HUES48 (cell line): Measurements from ENCODE around the gene P2RY12.
"Not testable (repeated sequence)": the region's sequence is repeated elsewhere in the genome, so short reads cannot be mapped to it uniquely, and the experiment has no call there.

Experiments
- H3K27ac ChIP-seq: one replicate; pipeline ENCODE4 v1.7.0; 2013; ENCODE audit warnings: low read depth, low read length, inconsistent platforms
- H3K27me3 ChIP-seq: 2 replicates; pipeline ENCODE4 v1.6.1; 2013; ENCODE audit warnings: mild to moderate bottlenecking, low read length; ENCODE audit not compliant: control insufficient read depth, insufficient read depth
- H3K36me3 ChIP-seq: 2 replicates; pipeline ENCODE4 v1.6.1; 2013; ENCODE audit warnings: low read length; ENCODE audit not compliant: control insufficient read depth, insufficient read depth
- H3K4me1 ChIP-seq: 2 replicates; pipeline ENCODE4 v1.6.1; 2013; ENCODE audit warnings: mild to moderate bottlenecking, low read length; ENCODE audit not compliant: control insufficient read depth, insufficient read depth
- H3K4me3 ChIP-seq: 2 replicates; pipeline ENCODE4 v1.5.1; 2013; ENCODE audit warnings: mild to moderate bottlenecking, low read depth, low read length
- H3K9ac ChIP-seq: 2 replicates; pipeline ENCODE4 v1.6.1; 2013; ENCODE audit warnings: mild to moderate bottlenecking, low read depth, low read length, moderate library complexity
- H3K9me3 ChIP-seq: 2 replicates; pipeline ENCODE4 v1.6.1; 2013; ENCODE audit warnings: low read length; ENCODE audit not compliant: control insufficient read depth, insufficient read depth

Gene P2RY12

DNA sequence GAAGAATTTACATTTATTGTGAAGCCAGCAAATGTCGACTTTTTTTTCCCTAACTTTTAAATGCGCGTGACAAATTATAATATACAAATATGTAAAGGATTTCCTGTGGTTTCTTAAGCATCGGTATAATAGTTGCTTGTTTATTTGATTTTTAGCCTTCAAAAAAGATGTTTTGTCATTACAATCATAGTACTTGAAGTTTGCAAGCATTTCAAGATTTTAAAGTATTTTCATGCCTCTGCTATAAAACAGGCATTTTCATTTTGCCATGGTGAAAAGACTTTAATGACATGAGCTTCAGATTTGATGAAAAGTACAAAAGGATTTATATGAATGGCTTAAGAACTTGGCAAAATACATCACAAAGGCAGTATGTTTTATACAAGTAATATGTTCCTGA is 9.4 kb upstream of the P2RY12 start:
- peak overlapping the region; percentile 42 for H3K4me3 ChIP-seq
- no peaks in the 10 kb centered on the region for H3K27me3 ChIP-seq
- H3K9me3 ChIP-seq: no peaks in the 10 kb centered on the region
- H3K4me1 ChIP-seq: peaks cover 36% of the 10 kb centered on the region
- 0 out of 2 replicates have a peak overlapping the region, but pooled peaks have one; percentile 46 for H3K9ac ChIP-seq
- peak overlapping the region; percentile 96 for H3K27ac ChIP-seq
- H3K36me3 ChIP-seq: peaks cover 9% of the 10 kb centered on the region

DNA sequence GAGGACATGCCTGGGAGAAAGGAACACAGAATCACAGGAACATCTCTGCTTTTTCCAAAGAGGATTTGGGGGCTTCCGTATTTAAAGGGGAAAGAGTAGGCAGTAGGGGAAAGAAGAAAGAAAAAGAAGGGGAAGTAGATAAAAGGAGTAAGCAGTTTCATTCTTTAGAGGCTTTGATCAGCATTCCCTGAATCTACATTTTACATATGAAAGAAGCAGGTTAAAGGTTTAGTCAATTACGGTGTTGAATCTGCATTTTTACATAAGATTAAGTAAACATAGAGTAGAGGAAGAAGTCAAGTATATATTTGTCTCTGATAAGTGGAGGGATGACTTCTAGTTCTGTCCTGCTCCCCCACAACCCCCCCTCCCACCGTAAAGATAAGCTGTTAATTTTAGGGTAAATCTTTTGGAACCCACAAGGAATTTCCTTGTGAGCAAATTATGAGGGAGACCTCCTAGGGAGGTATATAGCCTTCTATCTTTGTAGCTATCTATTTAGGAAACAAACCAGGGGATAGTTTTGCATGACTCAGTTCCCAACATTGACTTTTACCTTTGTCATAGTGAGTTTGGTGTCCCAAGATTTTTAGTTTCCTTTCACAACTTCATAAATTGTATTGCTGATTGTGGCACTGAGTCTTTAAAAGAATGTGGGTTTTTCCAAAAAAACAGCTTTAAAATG is 8.7 kb upstream of the P2RY12 start:
- Histone ChIP-seq H3K27ac (peak overlapping the region; percentile 96), H3K4me1 (peaks cover 31% of the 10 kb centered on the region), H3K4me3 (peak overlapping the region; percentile 42), H3K9ac (peak overlapping the region; percentile 47), H3K36me3 (peaks cover 10% of the 10 kb centered on the region), H3K27me3 (no peaks in the 10 kb centered on the region), H3K9me3 (no peaks in the 10 kb centered on the region)

DNA sequence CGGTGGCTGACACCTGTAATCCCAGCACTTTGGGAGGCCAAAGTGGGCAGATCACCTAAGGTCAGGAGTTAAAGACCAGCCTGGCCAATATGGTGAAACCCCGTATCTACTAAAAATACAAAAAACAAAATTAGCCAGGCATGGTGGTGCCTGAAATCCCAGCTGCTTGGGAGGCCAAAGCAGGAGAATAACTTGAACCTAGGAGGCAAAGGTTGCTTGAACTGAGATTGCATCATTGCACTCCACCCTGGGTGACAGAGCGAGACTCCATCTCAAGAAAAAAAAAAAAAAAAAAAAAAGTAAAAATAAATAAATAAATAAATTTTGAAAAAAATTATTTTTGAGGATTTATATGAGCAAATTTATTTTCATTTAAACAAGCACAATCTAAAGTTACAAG is 7.6 kb upstream of the P2RY12 start:
- not testable (repeated sequence) for H3K9ac ChIP-seq, H3K9me3 ChIP-seq, H3K4me3 ChIP-seq, H3K27me3 ChIP-seq
- peaks cover 31% of the 10 kb centered on the region for H3K4me1 ChIP-seq
- H3K36me3 ChIP-seq: peaks cover 16% of the 10 kb centered on the region
- H3K27ac ChIP-seq: peak overlapping the region; percentile 96

DNA sequence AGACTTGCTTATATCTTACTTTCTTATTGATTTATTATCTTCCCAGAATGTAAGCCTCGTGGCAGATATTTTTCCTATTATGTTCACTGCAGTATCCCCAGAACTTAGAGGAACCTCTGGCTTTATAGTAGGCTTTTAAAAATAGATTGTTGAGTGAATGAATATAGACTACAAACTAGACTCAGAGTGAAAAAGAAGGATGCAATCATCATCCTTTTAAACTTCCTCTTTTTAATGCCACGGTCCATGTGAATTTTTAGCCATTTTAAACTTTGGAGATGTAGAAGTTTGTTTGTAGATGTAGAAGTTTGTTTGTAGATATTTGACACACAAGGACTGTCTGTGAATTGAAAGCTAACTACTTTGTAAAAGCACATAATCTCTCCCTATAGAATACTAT is 7.2 kb upstream of the P2RY12 start:
- Histone ChIP-seq H3K4me1 (peaks cover 31% of the 10 kb centered on the region), H3K27me3 (no peaks in the 10 kb centered on the region), H3K27ac (no peak overlapping the region), H3K9me3 (no peaks in the 10 kb centered on the region), H3K9ac (no peak overlapping the region), H3K36me3 (peaks cover 16% of the 10 kb centered on the region), H3K4me3 (no peak overlapping the region)

DNA sequence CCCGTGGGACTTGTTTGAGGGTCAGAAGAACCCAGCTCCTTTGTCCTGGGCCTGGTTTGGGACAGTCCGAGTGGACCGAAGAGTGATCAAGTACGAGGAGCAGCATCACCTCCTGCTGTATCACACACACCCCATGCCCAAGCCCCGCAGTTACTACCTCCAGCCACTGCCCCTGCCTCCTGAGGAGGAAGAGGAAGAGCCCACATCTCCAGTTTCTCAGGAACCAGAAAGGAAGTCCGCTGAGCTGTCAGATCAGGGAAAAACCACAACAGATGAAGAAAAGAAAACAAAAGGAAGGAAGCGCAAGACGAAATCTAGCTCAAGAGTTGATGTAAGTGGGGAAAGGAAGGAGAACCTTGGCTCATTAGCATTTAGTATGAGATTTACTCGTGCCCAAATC is 3.3 kb upstream of the P2RY12 start:
- no peak overlapping the region for H3K27ac ChIP-seq
- H3K27me3 ChIP-seq: no peaks in the 10 kb centered on the region
- H3K36me3 ChIP-seq: peaks cover 30% of the 10 kb centered on the region
- H3K4me1 ChIP-seq: peaks cover 8% of the 10 kb centered on the region
- no peak overlapping the region for H3K4me3 ChIP-seq
- no peak overlapping the region for H3K9ac ChIP-seq
- no peaks in the 10 kb centered on the region for H3K9me3 ChIP-seq

DNA sequence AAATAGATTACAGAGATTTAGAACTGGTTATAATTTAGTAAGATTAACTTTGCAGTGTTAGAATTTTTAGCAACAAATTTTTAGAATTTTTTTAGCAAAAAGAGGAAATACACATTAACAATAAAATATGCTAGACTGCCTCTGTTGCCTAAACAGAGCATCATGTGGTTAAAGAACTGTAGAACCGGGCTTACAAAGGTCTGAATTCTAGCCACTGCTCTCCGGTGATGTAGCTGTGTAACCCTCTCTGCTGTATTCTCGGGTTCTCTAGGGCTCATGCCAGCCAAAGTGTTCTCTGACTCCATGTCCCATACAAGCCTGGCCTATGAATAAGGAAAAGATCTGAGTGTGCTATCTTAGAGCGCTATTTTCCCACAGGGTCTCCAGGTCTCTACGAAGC is 2.9 kb upstream of the P2RY12 start:
- H3K36me3 ChIP-seq: peaks cover 33% of the 10 kb centered on the region
- H3K27me3 ChIP-seq: no peaks in the 10 kb centered on the region
- H3K27ac ChIP-seq: no peak overlapping the region
- peaks cover 4% of the 10 kb centered on the region; the same call in 1 of the 2 replicates for H3K4me1 ChIP-seq
- no peak overlapping the region for H3K9ac ChIP-seq
- no peak overlapping the region for H3K4me3 ChIP-seq
- no peaks in the 10 kb centered on the region for H3K9me3 ChIP-seq

DNA sequence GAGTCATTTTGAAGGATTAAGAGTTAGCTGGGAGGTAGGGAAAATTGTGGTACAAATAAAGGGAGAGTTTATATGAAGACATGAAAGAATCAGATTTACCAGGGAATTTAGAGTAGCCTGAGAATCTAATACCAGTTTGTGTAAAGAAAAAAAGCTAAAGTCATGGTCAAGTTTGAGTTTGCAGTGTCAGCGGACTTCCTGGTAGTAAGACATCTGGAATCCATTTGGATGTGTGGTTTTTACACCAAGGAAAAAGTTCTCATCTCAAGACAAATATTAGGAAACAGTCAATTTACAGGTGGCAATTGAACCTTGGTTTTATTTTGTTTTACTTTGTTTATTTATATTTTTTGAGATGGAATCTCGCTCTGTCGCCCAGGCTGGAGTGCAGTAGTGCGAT is 1.5 kb upstream of the P2RY12 start:
- Histone ChIP-seq H3K36me3 (peaks cover 45% of the 10 kb centered on the region), H3K9ac (no peak overlapping the region), H3K27me3 (no peaks in the 10 kb centered on the region), H3K4me3 (no peak overlapping the region), H3K9me3 (no peaks in the 10 kb centered on the region), H3K4me1 (0 out of 2 replicates have a peak, but pooled peaks cover under 1% of the 10 kb centered on the region), H3K27ac (no peak overlapping the region)

DNA sequence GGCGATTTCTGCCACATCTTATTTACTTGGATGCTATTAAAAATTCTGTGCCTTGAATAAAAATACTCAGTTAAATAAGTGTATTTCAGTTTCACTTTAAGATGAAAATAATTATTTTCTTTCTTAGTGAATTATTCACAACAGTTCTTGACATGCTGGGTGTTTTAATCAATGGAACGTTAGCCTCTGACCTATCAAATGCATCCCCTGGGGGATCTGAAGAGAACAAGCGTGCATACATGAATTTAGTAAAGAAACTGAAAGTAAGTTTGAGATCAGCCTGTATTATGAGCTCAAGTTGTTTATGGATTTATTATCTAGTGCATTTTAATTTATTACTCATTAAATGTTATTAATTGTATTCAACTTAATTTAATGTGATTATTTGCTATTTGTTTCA is 597 bp downstream of the P2RY12 start:
- H3K4me1 ChIP-seq: no peaks in the 10 kb centered on the region
- no peak overlapping the region for H3K9ac ChIP-seq
- H3K4me3 ChIP-seq: no peak overlapping the region
- no peak overlapping the region for H3K27ac ChIP-seq
- no peaks in the 10 kb centered on the region for H3K27me3 ChIP-seq
- H3K9me3 ChIP-seq: no peaks in the 10 kb centered on the region
- H3K36me3 ChIP-seq: peaks cover 46% of the 10 kb centered on the region

DNA sequence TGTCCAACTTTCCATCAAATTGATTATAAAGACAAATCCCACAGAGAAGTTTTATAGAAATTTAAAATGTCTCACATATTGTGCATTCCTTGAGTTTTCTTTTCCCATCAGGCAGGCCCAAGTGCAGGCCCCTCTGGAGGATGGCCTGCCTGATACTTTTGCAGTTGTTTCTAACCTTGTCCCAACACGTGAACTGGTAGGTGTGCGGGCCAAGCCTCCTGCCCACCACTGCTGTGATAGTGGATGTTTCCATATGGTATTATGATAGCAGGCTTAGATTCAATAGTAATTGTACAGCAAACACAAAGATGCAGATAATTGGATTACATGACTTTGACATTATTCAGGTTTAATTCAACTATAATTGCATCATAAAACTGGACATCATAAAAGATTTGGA is 1.4 kb downstream of the P2RY12 start:
- Histone ChIP-seq H3K9ac (no peak overlapping the region), H3K9me3 (no peaks in the 10 kb centered on the region), H3K36me3 (peaks cover 43% of the 10 kb centered on the region), H3K27ac (no peak overlapping the region), H3K4me3 (no peak overlapping the region), H3K4me1 (no peaks in the 10 kb centered on the region), H3K27me3 (no peaks in the 10 kb centered on the region)

DNA sequence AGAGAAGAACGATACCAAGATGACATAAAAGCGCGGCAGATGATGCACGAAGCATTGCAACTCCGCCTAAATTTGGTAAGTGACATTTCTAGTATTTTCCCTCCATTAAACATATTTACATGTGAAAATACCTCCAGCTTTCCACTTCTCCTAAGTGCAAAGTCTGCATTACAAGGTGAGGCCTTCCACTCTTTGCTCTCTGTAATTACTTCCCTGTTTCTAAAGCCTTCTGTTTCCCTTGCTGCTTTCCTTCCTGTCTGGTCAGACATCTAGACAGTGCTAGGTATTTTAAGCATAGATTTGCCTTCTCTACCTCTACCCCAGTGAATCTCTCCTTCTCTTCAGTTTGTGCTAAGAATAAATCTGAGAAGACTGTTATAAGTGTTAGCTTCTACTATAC is 1.9 kb downstream of the P2RY12 start:
- Histone ChIP-seq H3K36me3 (peaks cover 39% of the 10 kb centered on the region), H3K4me1 (no peaks in the 10 kb centered on the region), H3K9me3 (no peaks in the 10 kb centered on the region), H3K27me3 (no peaks in the 10 kb centered on the region), H3K4me3 (no peak overlapping the region), H3K27ac (no peak overlapping the region), H3K9ac (no peak overlapping the region)

DNA sequence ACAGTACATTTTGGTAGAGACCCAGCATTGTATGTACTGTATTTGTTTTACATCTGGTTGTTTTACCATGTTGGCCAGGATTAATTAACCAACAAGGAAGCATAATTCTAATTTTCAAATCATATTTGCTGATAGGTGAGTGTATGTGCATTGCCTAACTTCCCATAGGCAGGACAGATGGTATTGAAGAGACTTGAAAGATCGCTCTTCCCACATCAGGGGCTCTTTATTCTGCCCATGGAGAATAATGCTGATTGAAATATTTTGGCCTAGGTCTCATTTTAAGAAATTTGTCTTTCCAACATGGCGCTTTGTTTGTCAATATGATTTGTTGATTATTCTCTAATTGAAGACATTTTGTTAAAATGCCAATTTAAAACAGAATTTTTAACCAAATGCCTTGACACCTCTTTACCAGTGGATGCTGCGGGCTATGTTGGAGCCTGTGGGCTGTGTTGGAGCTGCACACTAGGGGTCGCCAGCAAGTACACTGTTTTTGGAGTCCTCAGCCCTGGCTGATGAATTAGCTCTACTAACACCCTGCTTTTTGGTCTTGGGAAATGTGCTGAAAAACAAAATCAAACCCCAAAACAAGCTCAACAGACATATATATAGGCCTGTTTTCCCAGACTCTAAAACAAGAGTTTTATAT is 5.3 kb downstream of the P2RY12 start:
- no peak overlapping the region for H3K9ac ChIP-seq
- no peaks in the 10 kb centered on the region for H3K27me3 ChIP-seq
- H3K9me3 ChIP-seq: no peaks in the 10 kb centered on the region
- peaks cover 38% of the 10 kb centered on the region for H3K36me3 ChIP-seq
- no peak overlapping the region for H3K27ac ChIP-seq
- no peaks in the 10 kb centered on the region for H3K4me1 ChIP-seq
- H3K4me3 ChIP-seq: no peak overlapping the region
